Body of pancreas (tissue), 4 donors: ENCODE measurements around the gene RAD51B.

ENCODE experiments used
- CTCF ChIP-seq, 7 experiments: fragments of 450-650 bp in 4 of 7; fragments of 200-600 bp in 3 of 7; sonication (generic) in 3 of 7; IDR thresholded peaks; one replicate each; pipeline ENCODE4 v1.5.1; 2016 to 2019; ENCODE audit warnings: antibody characterized with exemption in 7 of 7
- POLR2A ChIP-seq, 3 donors: fragments of 450-650 bp; IDR thresholded peaks; one replicate each; pipeline ENCODE4 v1.6.1; 2016; ENCODE audit warnings: antibody characterized with exemption in 3 of 3, mild to moderate bottlenecking in 2 of 3

DNA sequence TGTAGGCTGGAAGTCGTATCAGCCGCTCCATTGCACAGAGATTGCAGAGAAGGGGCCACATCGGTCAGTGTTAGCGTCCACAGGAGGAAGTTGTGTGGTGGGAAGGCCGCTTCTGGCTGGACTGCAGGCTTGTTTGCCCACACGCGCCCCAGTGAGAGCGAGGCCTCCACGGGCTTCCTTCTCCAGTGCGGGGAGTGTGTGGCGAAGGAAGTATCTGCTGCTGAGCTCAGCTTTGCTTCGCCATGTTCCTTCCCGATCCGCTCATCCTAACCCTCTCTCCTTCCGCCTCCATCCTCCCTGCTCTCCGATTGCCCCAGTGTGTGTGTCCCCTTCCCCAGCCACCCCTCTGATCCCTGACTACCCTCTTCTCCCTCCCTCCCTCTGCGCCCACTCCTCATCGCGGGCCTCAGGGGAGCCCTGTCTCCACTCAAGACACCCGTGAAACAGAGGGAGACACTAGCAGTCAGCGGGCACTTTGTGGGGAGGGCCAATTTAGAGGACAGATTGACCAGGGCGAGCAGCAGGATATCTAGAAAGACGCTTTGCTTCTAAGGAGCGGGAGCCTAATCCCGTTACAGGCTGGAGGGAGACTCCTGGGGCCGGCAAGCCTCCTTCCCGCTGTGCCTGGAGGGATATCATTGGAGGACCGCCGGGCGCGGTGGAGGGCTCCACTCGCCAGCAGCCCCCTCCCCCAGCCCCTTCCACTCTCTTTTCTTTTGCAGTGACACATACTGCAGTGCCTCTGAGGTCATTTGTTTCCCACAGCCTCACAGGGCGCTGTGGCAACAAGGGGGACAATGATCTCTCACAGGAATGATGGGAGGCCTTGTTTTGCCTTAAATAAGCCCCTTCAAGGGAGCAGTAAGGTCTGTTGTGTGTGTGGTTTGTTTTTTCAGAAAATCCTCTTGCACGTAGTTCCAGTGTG, 544.5 kb downstream of the RAD51B start:
- TF ChIP-seq CTCF (IDR thresholded peaks at IDR 0.05), result no peak
- peak in 1 of 3 donors; percentile 13 for TF ChIP-seq POLR2A (IDR thresholded peaks at IDR 0.05)
